Measurements from ENCODE around the gene ZGPAT. TPM values are rescaled to one million over a fixed set of nuclear protein-coding genes. Genes with fewer than 3 reads are reported as not detected.

The ZGPAT gene
- total and polyA plus RNA-seq, 2 of the 8 experiments (the other 6 are each of a cell fraction or from before 2014, with no cell fraction given), result 14.5 to 21.4 TPM

GRCh38 chr20:63783970-63784369, 76.1 kb downstream of the ZGPAT start (continued):
- no peak for TF ChIP-seq TAF7 (optimal IDR thresholded peaks at IDR 0.05; ENCODE audit: borderline replicate concordance, low read depth, low read length)

Data from H1 (cell line).